Measurements from ENCODE around the gene VARS2. TPM values are rescaled to one million over a fixed set of nuclear protein-coding genes. Genes with fewer than 3 reads are reported as not detected.

The VARS2 gene
- total RNA-seq, 1 donor from 2014 or later = 34.7 TPM

DNA sequence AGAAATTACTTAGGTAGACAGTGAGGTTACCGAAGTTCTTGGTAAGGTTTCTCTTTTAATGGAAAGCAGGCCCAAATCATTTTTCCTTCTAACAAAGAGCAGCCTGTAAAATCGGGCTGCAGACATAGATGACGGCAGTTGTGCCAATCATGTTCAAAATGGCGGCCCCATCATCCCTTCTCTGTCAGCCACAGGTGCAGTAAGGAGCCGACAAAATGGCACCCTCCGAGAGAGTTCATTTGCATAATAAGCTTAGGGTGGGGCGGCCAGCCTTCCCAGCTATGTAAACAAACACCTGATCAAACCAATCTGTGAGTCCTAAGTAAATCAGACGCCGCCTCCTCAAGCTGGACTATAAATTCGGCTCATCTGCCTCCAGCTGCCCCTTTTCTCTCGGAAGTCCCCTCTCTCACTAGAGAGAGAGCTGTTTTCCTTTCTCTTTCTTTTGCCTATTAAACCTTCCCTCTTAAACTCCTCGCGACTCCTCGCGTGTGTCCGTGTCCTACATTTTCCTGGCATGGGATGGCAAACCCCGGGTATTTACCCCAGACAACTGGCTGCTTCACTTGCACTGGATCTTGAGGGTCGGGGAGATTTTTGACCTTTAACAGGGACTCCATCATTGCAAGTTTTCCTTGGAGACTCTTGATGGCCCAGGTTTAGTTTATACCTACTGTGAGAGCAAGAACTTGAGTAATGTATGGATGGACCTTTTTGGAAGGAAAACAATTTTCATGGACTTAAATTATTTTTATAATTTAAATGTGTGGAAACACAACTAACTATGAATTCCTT is 38.6 kb upstream of the VARS2 start:
- Histone ChIP-seq H3K36me3 (ENCODE audit: control insufficient read depth, insufficient read depth, low read length) (no peaks in the 10 kb centered on the region), H3K27me3 (ENCODE audit: control insufficient read depth, insufficient read depth, low read length) (no peaks in the 10 kb centered on the region), H3K4me3 (ENCODE audit: low read depth, low read length) (no peak overlapping the region)
- no peak for DNase-seq (ENCODE audit: low read depth)
- TF ChIP-seq, protein P1, sequence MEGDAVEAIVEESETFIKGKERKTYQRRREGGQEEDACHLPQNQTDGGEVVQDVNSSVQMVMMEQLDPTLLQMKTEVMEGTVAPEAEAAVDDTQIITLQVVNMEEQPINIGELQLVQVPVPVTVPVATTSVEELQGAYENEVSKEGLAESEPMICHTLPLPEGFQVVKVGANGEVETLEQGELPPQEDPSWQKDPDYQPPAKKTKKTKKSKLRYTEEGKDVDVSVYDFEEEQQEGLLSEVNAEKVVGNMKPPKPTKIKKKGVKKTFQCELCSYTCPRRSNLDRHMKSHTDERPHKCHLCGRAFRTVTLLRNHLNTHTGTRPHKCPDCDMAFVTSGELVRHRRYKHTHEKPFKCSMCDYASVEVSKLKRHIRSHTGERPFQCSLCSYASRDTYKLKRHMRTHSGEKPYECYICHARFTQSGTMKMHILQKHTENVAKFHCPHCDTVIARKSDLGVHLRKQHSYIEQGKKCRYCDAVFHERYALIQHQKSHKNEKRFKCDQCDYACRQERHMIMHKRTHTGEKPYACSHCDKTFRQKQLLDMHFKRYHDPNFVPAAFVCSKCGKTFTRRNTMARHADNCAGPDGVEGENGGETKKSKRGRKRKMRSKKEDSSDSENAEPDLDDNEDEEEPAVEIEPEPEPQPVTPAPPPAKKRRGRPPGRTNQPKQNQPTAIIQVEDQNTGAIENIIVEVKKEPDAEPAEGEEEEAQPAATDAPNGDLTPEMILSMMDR (IDR thresholded peaks at IDR 0.05; ENCODE audit: insufficient read depth, low read length, poor library complexity, severe bottlenecking) = no peak

DNA sequence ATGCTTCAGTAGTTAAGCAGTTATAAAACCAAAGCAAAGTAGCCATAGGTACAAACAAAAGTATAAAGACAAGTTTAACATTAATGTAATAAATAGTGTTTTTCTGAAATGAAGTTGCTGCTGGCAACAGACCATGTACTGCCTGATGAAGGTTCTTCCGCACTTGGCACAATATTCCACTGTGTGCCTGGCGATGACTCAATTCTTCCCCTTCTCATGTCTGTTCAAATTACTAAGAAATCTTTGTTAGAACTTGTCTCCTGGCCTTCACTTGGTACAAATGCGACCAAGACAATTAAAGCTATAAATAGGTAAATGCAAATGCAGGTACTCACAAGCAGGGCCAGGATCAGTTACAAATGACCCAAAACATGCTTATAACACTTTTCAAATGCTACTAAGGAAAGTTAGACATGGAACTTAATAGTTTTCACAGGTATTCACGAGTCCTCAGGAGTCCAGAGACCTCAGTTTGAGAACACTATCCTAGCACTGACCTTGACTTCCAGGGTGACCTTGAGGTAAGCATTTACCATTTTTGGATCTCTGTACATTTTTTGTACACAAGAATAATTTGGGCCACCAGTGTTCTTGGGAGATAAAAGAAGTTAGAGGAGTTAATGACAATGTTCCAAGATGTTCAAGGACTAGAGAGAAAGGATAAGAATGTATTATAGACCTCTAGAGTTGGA is 37.9 kb upstream of the VARS2 start:
- Histone ChIP-seq H3K27me3 (ENCODE audit: control insufficient read depth, insufficient read depth, low read length) (no peaks in the 10 kb centered on the region), H3K36me3 (ENCODE audit: control insufficient read depth, insufficient read depth, low read length) (no peaks in the 10 kb centered on the region), H3K4me3 (ENCODE audit: low read depth, low read length) (no peak overlapping the region)
- TF ChIP-seq, protein P1 (IDR thresholded peaks at IDR 0.05; ENCODE audit: insufficient read depth, low read length, poor library complexity, severe bottlenecking) = no peak
- no peak for DNase-seq (ENCODE audit: low read depth)

DNA sequence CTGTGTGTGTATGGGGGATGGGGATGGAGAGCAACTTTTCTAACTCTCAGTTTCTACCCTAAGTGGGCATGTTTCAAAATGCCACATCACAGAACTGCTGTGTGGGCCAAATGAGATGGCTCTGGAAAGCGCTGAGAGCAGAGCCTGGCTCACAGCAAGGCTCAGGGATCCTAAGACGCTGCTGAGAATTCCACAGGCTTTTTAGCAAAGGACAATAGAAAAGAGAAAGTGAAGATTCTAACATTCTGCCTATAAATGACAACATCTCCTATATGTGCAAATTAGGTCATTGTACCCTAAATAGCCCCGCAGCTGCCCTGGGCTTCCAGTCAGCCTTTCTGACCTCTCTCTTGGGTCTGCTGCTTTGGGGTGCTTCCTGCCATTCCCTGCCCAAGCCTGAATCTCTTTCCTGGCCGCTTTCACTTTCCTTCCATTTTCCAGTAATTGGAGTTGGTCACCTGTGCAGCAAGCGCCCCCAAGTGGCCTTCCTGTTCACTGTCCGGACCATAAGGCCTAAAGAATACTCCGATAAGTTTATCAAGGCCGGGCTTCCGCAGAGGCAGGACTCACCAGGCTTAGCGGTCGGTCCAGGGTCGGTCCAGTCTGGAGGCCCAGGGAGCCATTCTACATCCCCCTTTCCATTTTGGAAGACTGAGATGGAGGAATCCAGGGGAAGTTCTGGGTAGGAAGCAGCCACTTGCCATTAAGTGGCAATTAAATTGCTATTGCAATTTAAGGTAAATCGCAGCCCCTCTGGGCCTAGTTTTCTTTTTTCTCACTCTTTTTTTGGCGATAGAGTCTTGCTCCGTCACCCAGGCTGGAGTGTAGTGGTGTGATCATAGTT is 36.4 kb upstream of the VARS2 start:
- peak overlapping the region; percentile 23 for H3K4me3 ChIP-seq (ENCODE audit: low read depth, low read length)
- DNase-seq (ENCODE audit: low read depth) = no peak

DNA sequence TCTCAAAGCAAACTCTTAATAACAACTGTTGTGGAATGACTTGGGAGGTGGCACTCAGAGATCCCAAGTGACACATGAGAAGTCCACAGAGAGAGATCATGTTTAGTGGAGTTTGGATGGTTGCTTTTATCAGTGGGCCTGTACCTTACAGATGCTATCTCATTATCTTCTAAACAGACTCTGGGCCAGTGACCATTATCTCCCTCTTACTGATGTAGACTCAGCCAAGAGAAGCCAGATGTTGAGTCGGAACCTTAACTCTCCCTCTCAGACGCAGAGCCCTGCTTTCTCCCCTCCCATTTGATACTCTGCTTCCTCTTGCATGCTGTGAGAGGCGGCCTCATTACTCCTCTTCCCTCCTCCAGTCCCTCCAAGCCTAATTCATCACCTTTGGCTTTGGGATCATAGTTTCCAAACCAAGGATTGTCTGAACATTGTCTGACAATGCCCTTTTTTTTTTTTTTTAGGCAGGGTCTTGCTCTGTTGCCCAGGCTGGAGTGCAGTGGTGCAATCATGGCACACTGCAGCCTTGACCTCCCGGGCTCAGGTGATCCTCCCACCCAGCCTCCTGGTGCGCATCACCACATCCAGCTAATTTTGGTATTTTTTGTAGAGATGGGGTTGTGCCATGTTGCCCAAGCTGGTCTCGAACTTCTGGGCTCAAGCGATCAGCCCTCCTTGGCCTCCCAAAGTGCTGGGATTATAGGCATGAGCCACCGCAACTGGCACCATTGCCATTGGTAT is 34.2 kb upstream of the VARS2 start:
- TF ChIP-seq, protein P1 (IDR thresholded peaks at IDR 0.05; ENCODE audit: insufficient read depth, low read length, poor library complexity, severe bottlenecking) = no peak
- no peak for DNase-seq (ENCODE audit: low read depth)
- Histone ChIP-seq H3K27me3 (ENCODE audit: control insufficient read depth, insufficient read depth, low read length) (no peaks in the 10 kb centered on the region), H3K4me3 (ENCODE audit: low read depth, low read length) (no peak overlapping the region), H3K36me3 (ENCODE audit: control insufficient read depth, insufficient read depth, low read length) (no peaks in the 10 kb centered on the region)

More for the DNA sequence above, 36.4 kb upstream of the VARS2 start:
- Histone ChIP-seq H3K36me3 (ENCODE audit: control insufficient read depth, insufficient read depth, low read length) (no peaks in the 10 kb centered on the region), H3K27me3 (ENCODE audit: control insufficient read depth, insufficient read depth, low read length) (no peaks in the 10 kb centered on the region)
- TF ChIP-seq, protein P1 (IDR thresholded peaks at IDR 0.05; ENCODE audit: insufficient read depth, low read length, poor library complexity, severe bottlenecking) = peak; percentile 95

DNA sequence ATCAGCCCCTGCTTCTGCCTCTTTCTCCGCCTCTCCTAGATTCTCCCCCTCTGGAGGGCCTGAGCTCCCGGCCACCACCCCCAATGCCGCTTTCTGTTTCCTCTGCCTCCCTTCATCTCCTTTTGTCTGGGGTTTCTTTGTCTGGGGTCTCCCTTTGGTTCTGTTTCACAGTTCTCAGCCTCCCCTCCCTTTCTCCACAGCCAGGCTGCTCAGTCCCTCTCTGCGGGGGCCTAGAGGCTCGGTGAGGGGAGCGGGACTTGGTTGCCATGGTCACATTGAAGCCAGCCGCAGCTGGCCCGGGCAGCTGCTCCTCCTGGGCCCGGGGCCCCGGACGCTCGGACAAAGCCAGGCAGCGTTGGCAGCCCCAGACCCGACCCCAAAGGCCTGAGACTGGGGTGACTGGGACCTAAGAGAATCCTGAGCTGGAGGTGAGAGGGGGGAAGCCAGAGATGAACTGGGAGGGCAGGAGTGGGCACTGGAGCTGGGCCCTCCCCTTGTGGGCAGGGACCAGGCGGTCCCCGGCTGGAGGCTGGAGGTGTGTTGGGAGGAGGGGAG is 33.3 kb upstream of the VARS2 start:
- Histone ChIP-seq H3K4me3 (ENCODE audit: low read depth, low read length) (no peak overlapping the region), H3K27me3 (ENCODE audit: control insufficient read depth, insufficient read depth, low read length) (no peaks in the 10 kb centered on the region), H3K36me3 (ENCODE audit: control insufficient read depth, insufficient read depth, low read length) (no peaks in the 10 kb centered on the region)
- no peak for DNase-seq (ENCODE audit: low read depth)
- TF ChIP-seq, protein P1 (IDR thresholded peaks at IDR 0.05; ENCODE audit: insufficient read depth, low read length, poor library complexity, severe bottlenecking) = no peak
